Measurements from ENCODE around the gene NEK4.

DNA sequence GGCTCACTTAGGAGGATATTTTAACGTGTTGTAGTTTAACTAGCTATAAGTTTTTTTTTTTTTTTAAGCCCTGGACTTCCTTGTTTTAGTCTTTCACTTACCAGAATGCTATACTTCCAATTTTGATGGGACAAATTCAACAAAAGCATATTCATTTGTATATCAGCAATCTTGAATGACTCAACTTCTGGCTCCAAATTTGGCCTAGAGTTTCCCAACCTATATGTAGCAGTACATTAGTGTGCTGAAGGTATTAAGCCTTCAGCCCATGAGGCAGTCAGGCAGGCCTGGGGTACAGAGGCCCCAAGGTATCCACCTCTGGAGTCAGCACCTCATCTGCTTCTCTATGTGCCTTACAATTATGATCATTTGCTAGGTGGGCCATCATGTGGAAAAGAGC, 90.9 kb downstream of the NEK4 start:
- TF ChIP-seq YY1 (IDR thresholded peaks at IDR 0.05), result no peak
- TF ChIP-seq, protein P1, sequence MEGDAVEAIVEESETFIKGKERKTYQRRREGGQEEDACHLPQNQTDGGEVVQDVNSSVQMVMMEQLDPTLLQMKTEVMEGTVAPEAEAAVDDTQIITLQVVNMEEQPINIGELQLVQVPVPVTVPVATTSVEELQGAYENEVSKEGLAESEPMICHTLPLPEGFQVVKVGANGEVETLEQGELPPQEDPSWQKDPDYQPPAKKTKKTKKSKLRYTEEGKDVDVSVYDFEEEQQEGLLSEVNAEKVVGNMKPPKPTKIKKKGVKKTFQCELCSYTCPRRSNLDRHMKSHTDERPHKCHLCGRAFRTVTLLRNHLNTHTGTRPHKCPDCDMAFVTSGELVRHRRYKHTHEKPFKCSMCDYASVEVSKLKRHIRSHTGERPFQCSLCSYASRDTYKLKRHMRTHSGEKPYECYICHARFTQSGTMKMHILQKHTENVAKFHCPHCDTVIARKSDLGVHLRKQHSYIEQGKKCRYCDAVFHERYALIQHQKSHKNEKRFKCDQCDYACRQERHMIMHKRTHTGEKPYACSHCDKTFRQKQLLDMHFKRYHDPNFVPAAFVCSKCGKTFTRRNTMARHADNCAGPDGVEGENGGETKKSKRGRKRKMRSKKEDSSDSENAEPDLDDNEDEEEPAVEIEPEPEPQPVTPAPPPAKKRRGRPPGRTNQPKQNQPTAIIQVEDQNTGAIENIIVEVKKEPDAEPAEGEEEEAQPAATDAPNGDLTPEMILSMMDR (IDR thresholded peaks at IDR 0.05; ENCODE audit: low read depth, low read length, missing input control), result no peak
